ENCODE results near the gene LBR.
A peak's percentile ranks its signal among the peaks of the same experiment; 100 is the strongest.

Gene LBR

DNA sequence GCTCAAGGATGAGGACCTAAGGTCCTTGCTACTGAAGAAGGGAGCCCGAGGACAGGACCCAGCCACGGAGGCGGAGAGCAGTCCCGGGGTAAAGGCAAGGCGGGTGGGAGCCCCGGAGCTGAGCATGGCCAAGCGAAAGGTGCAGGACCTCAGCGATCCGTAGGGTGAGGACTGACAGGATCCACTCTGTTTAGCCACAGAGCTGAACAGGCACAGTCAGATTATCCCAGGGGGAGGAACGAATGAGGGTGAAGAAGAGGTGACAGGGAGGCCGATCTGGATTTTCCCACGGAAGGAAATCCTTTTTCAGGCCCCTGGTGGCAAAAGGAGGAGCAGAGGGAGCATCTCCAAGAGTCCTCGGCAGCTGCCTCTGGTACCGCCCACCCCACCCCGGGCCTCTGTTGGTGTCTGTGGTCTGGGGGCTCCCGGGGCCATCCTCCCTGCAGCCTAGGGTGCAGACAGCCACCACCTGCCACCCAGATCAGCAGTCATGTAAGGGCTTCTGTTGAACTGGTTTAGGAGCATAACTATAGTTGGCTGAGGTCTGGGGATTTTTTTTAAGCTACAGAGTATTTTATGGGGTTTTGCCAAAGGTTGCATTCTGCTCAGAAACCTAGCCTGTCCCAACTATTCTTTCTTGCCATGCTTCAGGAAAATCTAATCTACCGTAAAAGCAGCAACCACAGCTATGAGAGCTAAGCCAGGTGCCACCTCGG, 32.3 kb upstream of the LBR start:
- Histone ChIP-seq H3K9me3 (ENCODE audit: severe bottlenecking) (no peaks in the 10 kb centered on the region), H3K27ac (ENCODE audit: poor library complexity, severe bottlenecking) (no peak overlapping the region), H3K4me3 (ENCODE audit: severe bottlenecking) (no peak overlapping the region), H3K4me1 (ENCODE audit: insufficient read depth, poor library complexity, severe bottlenecking) (peaks cover 10% of the 10 kb centered on the region), H3K36me3 (ENCODE audit: low read depth) (no peaks in the 10 kb centered on the region), H3K27me3 (ENCODE audit: insufficient read depth, poor library complexity, severe bottlenecking) (no peaks in the 10 kb centered on the region)
- ATAC-seq (ENCODE audit: low read depth) (no peak), DNase-seq (ENCODE audit: low spot score) (no peak)
- TF ChIP-seq, protein P1, sequence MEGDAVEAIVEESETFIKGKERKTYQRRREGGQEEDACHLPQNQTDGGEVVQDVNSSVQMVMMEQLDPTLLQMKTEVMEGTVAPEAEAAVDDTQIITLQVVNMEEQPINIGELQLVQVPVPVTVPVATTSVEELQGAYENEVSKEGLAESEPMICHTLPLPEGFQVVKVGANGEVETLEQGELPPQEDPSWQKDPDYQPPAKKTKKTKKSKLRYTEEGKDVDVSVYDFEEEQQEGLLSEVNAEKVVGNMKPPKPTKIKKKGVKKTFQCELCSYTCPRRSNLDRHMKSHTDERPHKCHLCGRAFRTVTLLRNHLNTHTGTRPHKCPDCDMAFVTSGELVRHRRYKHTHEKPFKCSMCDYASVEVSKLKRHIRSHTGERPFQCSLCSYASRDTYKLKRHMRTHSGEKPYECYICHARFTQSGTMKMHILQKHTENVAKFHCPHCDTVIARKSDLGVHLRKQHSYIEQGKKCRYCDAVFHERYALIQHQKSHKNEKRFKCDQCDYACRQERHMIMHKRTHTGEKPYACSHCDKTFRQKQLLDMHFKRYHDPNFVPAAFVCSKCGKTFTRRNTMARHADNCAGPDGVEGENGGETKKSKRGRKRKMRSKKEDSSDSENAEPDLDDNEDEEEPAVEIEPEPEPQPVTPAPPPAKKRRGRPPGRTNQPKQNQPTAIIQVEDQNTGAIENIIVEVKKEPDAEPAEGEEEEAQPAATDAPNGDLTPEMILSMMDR (IDR thresholded peaks at IDR 0.05; ENCODE audit: poor library complexity, severe bottlenecking), result no peak

DNA sequence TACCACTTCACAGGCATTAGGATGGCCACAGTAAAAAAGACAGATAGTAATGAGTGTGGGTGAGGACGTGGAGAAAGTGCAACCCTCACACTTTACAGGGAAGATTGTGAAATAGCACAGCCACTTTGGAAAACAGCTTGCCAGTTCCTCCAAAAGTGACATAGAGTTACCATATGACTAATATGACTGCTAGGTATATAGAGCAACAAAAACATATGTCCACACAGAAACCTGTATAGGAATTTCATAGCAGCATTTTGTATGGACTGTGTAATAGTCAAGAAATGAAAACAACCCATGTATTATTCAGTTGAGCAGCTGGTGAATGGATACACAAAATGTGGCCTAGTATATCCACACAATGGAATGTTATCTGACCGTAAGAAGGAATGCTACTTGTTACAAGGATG, 30.4 kb upstream of the LBR start:
- TF ChIP-seq, protein P1 (IDR thresholded peaks at IDR 0.05; ENCODE audit: poor library complexity, severe bottlenecking), result no peak
- DNase-seq (ENCODE audit: low spot score), result no peak
- peaks cover 11% of the 10 kb centered on the region for H3K4me1 ChIP-seq (ENCODE audit: insufficient read depth, poor library complexity, severe bottlenecking)
- no peaks in the 10 kb centered on the region for H3K27me3 ChIP-seq (ENCODE audit: insufficient read depth, poor library complexity, severe bottlenecking)
- H3K36me3 ChIP-seq (ENCODE audit: low read depth), result no peaks in the 10 kb centered on the region
- no peaks in the 10 kb centered on the region for H3K9me3 ChIP-seq (ENCODE audit: severe bottlenecking)
- no peak overlapping the region for H3K4me3 ChIP-seq (ENCODE audit: severe bottlenecking)
- no peak overlapping the region for H3K27ac ChIP-seq (ENCODE audit: poor library complexity, severe bottlenecking)
- ATAC-seq (ENCODE audit: low read depth), result no peak

DNA sequence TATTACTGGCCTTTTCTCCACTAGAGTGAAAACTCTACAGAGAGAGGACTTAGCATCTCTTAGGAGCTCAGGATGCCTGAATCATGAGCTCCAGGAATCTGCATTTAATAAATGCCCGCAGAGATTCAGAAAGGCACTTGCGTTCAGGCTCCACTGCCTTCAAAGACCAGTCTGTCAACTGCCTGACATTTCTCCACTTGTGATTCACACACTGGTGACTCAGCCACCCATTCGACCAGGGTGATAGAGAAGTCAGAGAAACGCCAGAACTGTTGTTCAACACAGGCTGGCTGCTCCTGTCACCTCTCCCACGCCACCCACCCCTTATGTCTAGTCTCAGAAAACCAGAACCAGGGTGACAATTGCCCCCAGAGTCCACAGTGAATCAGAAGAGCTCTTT, 26.9 kb upstream of the LBR start:
- DNase-seq (ENCODE audit: low spot score), result no peak
- TF ChIP-seq, protein P1 (IDR thresholded peaks at IDR 0.05; ENCODE audit: poor library complexity, severe bottlenecking), result no peak
- no peaks in the 10 kb centered on the region for H3K9me3 ChIP-seq (ENCODE audit: severe bottlenecking)
- H3K4me3 ChIP-seq (ENCODE audit: severe bottlenecking), result no peak overlapping the region
- H3K27me3 ChIP-seq (ENCODE audit: insufficient read depth, poor library complexity, severe bottlenecking), result no peaks in the 10 kb centered on the region
- ATAC-seq (ENCODE audit: low read depth), result peak; percentile 92
- no peaks in the 10 kb centered on the region for H3K36me3 ChIP-seq (ENCODE audit: low read depth)
- peak overlapping the region; percentile 18 for H3K27ac ChIP-seq (ENCODE audit: poor library complexity, severe bottlenecking)
- peaks cover 8% of the 10 kb centered on the region for H3K4me1 ChIP-seq (ENCODE audit: insufficient read depth, poor library complexity, severe bottlenecking)

DNA sequence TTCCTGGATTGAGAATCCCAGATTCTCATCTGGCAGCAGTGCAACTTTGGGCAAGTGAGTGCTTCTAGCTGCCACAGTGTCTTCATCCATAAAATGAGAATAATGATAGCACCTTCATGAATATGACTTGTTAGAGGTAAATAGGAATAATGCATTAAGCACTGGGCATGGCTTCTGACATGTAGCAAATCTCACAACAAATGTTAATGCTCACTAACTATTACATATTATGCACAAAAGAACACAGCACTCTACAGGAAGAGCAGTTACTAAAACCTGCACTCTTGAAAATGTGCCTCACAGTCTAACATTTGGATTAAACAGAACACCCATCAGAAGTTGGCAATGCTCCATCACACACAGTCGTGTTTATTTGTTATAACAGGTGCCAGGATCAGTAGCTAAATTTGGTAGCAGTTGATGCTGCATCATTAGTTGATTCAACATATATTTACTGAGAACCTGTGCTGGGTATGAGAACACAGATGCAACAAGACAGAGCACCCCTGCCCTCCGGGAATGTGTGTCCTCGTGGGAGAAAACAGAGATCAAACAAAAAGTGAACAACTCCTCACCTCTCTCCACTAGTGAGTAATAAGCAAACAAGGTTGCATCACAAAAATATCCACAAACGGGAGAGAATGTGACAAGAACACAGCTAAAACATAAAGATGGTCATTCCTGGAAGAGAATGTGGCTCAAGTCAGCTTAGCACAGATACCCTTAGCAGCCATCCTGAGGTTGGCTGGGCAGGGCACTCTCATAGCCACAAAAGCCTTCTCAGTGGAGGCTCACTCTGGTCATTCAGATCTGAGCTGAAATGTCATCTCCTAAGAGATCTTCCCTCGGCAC, 26.2 kb upstream of the LBR start:
- ATAC-seq (ENCODE audit: low read depth), result peak; percentile 31
- no peaks in the 10 kb centered on the region for H3K9me3 ChIP-seq (ENCODE audit: severe bottlenecking)
- no peak for DNase-seq (ENCODE audit: low spot score)
- TF ChIP-seq, protein P1 (IDR thresholded peaks at IDR 0.05; ENCODE audit: poor library complexity, severe bottlenecking), result no peak
- no peak overlapping the region for H3K4me3 ChIP-seq (ENCODE audit: severe bottlenecking)
- peaks cover 13% of the 10 kb centered on the region for H3K4me1 ChIP-seq (ENCODE audit: insufficient read depth, poor library complexity, severe bottlenecking)
- H3K27ac ChIP-seq (ENCODE audit: poor library complexity, severe bottlenecking), result peak overlapping the region; percentile 18
- H3K27me3 ChIP-seq (ENCODE audit: insufficient read depth, poor library complexity, severe bottlenecking), result no peaks in the 10 kb centered on the region
- no peaks in the 10 kb centered on the region for H3K36me3 ChIP-seq (ENCODE audit: low read depth)

Data from RWPE2 (cell line).